Stimulated activated naive CD4-positive, alpha-beta T cell (primary cell): ENCODE results near the gene TMEM217.

Experiments used
- DNase-seq, 6 experiments: peaks; one replicate each; lab custom pipeline; 2025; lab: John Stamatoyannopoulos, UW

The TMEM217 gene

DNA sequence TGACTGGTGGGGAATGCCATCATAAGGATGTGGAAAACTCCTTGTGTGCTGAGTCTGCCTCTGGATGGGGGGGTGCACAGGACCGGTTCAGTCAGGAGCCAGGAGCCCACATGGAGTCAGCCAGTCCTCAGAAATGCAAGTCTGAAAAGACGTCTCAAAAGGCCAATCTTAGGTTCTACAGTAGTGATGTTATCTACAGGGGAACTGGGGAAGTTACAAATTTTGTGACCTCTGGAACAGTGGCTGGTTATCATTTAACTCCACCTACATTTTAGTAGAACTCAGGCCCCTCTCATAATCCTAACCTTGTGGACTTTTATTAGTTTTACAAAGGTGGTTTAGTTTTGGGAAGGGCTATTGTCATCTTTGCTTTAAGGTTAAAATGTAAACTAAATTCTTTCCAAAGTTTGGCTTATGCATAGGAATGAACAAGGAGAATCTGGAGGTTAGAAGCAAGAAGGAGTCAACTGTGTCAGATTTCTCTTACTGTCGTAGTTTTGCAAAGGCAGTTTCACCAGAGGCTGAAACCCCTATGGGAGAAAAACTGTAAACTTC is 14.1 kb downstream of the TMEM217 start:
- DNase-seq, result no peak

- DNase-seq, result no peak
These were observed 14.7 kb downstream of the TMEM217 start for GRCh38 chr6:37243131-37243815.

GRCh38 chr6:37242429-37243052 is 15.4 kb downstream of the TMEM217 start:
- DNase-seq, result no peak

GRCh38 chr6:37241775-37242428 is 16.0 kb downstream of the TMEM217 start:
- DNase-seq, result no peak

- DNase-seq, result no peak
These were observed 16.8 kb downstream of the TMEM217 start for GRCh38 chr6:37241131-37241530.

GRCh38 chr6:37239950-37240713 is 17.8 kb downstream of the TMEM217 start:
- peak in 5 of 6 experiments; percentile 1 to 45 (median 9) for DNase-seq

- no peak for DNase-seq
These were observed 18.4 kb downstream of the TMEM217 start for GRCh38 chr6:37239526-37239925.

DNA sequence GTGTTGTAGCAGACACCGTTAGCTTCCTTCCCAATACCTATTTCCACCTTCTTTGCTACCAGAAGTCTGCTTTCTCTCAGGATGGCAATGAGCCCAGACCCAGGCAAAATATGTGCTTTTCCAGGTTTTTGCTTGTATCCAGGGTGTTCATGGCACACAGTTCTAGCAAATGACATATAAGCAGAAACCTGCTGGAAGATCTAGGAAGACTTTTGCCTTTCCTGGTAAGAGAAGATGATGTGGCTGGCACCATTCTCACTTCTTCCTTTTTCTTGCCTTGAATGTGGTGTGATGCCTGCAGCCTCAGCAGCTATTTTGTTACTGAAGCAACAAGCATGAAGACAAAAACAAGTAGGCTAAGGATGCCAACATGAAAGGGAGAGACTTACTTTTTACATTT is 19.6 kb downstream of the TMEM217 start:
- no peak for DNase-seq

- DNase-seq, result no peak
These were observed 20.2 kb downstream of the TMEM217 start for GRCh38 chr6:37237789-37238188.

DNA sequence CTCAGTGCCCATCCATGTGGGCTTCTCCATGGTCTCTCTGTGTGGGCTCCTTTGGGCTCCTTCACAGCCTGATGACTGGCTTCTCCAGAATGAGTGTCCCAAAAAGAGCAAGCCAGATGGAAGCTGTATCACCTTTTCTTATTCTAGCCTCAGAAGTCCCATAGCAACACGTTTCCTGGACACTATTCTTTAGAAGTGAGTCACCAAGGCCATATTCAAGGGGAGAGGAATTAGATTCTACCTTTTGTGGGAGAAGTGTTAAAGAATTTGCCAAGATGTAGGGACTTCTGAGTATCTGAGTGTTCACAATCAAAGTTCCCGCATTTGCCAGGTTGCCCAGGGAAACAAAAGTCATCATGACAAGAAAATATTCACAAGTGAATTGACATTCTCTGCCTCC is 21.0 kb downstream of the TMEM217 start:
- DNase-seq, result no peak

DNA sequence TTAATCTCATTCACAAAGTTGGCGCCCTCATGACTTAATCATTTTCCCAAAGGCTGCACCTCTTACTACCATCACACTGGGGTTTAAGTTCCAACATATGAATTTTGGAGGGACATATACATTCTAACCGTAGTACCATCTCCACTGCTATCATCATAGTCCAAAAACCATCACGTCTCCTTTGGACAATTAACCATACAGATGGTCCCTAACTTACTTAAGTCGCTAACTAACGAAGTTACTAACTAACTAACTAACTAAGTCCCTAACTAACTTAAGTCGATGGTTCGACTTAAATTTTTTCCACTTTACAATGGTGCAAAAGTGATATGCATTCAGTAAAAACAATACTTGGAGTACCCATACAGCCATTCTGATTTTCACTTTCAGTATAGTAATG is 24.4 kb downstream of the TMEM217 start:
- no peak for DNase-seq

DNA sequence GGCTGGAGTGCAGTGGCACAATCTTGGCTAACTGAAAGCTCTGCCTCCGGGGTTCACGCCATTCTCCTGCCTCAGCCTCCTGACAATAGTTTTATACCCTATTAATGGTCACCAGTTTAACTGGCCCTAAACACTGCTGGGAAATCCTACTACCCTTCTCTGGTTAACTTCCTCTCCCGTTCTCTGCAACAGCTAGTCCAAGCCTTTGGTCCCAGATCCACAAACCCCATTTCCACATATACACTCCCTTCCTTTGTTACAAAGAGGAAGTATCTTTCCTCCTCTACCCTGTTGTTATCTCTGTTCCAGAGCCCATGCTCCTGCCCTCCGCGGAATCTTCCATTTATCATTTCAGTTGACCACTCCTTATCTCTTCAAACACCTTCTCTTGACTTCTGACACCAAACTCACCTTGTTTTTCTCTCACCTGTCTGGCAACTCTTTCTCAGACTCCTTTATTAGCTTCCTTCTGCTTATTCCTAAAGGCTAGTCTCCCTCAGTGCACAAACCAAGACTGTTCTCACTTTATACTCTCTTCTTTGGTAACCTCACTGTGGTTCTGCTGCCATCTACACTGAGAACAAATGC is 25.4 kb downstream of the TMEM217 start:
- DNase-seq, result no peak

DNA sequence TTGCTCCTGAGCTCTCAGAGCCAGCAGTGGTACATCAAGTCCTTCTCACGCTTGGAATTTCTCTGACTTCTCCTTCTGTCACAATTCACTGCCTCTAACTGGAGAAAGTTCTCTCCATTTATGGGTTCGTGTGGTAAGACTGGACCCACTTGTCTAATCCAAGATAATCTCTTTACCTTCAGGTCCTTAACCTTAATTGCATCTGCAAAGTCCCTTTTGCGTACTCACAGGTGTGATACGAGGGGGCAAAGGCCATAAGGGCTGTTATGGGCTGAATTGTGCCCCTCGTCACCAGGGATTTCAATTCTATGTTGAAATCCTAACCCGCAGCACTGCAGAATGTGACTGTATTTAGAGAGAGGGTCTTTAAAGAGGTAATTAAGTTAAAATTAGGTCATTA is 27.8 kb downstream of the TMEM217 start:
- DNase-seq, result no peak

GRCh38 chr6:37225350-37226169 is 32.4 kb downstream of the TMEM217 start:
- no peak for DNase-seq

DNA sequence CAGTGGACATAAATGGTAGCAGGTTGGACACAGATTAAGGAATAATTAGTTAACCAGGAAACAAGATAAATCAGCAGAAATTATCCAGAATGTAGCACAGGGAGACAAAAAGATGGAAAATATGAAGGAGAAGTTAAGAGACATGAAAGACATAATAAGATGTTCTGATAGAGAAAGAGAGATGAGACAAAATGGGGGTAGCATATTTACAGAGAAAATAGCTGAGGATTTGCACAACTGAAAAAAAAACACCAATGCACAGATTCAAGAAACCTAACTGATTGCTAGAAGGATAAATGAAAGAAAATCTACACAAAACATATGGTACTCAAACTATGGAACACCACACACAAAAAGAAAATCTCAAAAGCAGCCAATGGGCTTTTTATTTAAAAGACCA is 35.0 kb downstream of the TMEM217 start:
- DNase-seq, result no peak

GRCh38 chr6:37222125-37222967 is 35.6 kb downstream of the TMEM217 start:
- peak; percentile 35 to 77 (median 66) for DNase-seq

- no peak for DNase-seq
These were observed 36.3 kb downstream of the TMEM217 start for GRCh38 chr6:37221585-37222124.

DNA sequence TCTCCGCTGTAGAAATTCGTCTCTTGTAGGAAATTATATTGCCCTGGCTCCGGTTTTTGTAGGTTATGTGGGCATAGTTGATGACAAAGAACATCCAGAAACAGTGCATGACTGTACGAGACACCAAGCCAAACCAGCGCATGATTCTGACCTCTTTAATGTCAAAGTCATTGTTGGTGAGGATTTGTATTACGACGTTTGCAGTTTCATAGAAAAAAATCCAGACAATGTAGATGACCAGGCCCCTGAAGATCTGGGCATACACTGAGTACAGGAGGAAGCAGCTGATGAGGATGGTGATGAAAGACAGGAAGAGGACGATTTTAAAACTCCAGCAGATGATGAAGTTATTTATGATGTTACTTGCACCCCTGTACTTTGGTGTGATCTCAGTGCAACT is 39.4 kb downstream of the TMEM217 start:
- no peak for DNase-seq

- no peak for DNase-seq
These were observed 39.9 kb downstream of the TMEM217 start for GRCh38 chr6:37218061-37218460.

- DNase-seq, result no peak
These were observed 45.7 kb downstream of the TMEM217 start for GRCh38 chr6:37212268-37212667.
